HEK293T (cell line): Measurements from ENCODE around the gene GULP1.
"Not testable (repeated sequence)": the region's sequence is repeated elsewhere in the genome, so short reads cannot be mapped to it uniquely, and the experiment has no call there.

Experiments
- CTCF ChIA-PET: fragments of 350-600 bp; formaldehyde crosslinking; extraction: SDS; loops from one replicate; lab custom pipeline; 2021; ENCODE audit warnings: antibody characterized with exemption, inconsistent platforms; lab: Yijun Ruan, JAX
- POLR2A ChIA-PET: fragments of 350-600 bp; formaldehyde crosslinking; extraction: SDS; loops from one replicate; lab custom pipeline; 2020; ENCODE audit warnings: antibody characterized with exemption, inconsistent platforms; lab: Yijun Ruan, JAX
- DNase-seq: peaks from one replicate; pipeline ENCODE4 v3.0.0; 2012; ENCODE audit warnings: mixed read lengths; ENCODE audit errors: extremely low spot score
- ARNT ChIP-seq: fragments of 450-650 bp; IDR thresholded peaks from 2 replicates; pipeline ENCODE4 v1.6.1; 2017; ENCODE audit warnings: mild to moderate bottlenecking
- BHLHE40 ChIP-seq: fragments of 450-650 bp; IDR thresholded peaks from 2 replicates; pipeline ENCODE4 v1.6.1; 2016; ENCODE audit warnings: mild to moderate bottlenecking, moderate library complexity, borderline replicate concordance
- CTBP1 ChIP-seq: fragments of 450-650 bp; IDR thresholded peaks from 2 replicates; pipeline ENCODE4 v1.6.1; 2016; ENCODE audit warnings: borderline replicate concordance
- ELF4 ChIP-seq: fragments of 450-650 bp; IDR thresholded peaks from 2 replicates; pipeline ENCODE4 v1.6.1; 2017; ENCODE audit warnings: antibody characterized with exemption
- FOXA1 ChIP-seq: fragments of 450-650 bp; IDR thresholded peaks from 2 replicates; pipeline ENCODE4 v1.6.1; 2016; ENCODE audit warnings: mild to moderate bottlenecking
- FOXK2 ChIP-seq: fragments of 450-650 bp; IDR thresholded peaks from 2 replicates; pipeline ENCODE4 v1.6.1; 2016; ENCODE audit warnings: mild to moderate bottlenecking
- FOXM1 ChIP-seq: fragments of 450-650 bp; IDR thresholded peaks from 2 replicates; pipeline ENCODE4 v1.6.1; 2017; ENCODE audit warnings: mild to moderate bottlenecking, borderline replicate concordance
- HDGF ChIP-seq: fragments of 450-650 bp; IDR thresholded peaks from 2 replicates; pipeline ENCODE4 v1.6.1; 2017; ENCODE audit warnings: antibody characterized with exemption, borderline replicate concordance
- L3MBTL2 ChIP-seq: fragments of 450-650 bp; conservative IDR thresholded peaks from 2 replicates; pipeline ENCODE4 v1.6.1; 2016; ENCODE audit warnings: mild to moderate bottlenecking
- LEF1 ChIP-seq: fragments of 450-650 bp; IDR thresholded peaks from 2 replicates; pipeline ENCODE4 v1.6.1; 2017; ENCODE audit warnings: mild to moderate bottlenecking, borderline replicate concordance
- NFRKB ChIP-seq: fragments of 450-650 bp; IDR thresholded peaks from 2 replicates; pipeline ENCODE4 v1.6.1; 2016; ENCODE audit warnings: mild to moderate bottlenecking, moderate library complexity
- SP1 ChIP-seq: fragments of 450-650 bp; IDR thresholded peaks from 2 replicates; pipeline ENCODE4 v1.6.1; 2017
- SUZ12 ChIP-seq: fragments of 450-650 bp; IDR thresholded peaks from 2 replicates; pipeline ENCODE4 v1.6.1; 2016; ENCODE audit warnings: mild to moderate bottlenecking
- TARDBP ChIP-seq: fragments of 450-650 bp; IDR thresholded peaks from 2 replicates; pipeline ENCODE4 v1.6.1; 2016
- ZNF384 ChIP-seq: fragments of 450-650 bp; IDR thresholded peaks from 2 replicates; pipeline ENCODE4 v1.6.1; 2016
- TF ChIP-seq, protein P1 (sequence below): fragments of 450-650 bp; IDR thresholded peaks from 2 replicates; pipeline ENCODE4 v1.6.1; 2016

GULP1 gene

DNA sequence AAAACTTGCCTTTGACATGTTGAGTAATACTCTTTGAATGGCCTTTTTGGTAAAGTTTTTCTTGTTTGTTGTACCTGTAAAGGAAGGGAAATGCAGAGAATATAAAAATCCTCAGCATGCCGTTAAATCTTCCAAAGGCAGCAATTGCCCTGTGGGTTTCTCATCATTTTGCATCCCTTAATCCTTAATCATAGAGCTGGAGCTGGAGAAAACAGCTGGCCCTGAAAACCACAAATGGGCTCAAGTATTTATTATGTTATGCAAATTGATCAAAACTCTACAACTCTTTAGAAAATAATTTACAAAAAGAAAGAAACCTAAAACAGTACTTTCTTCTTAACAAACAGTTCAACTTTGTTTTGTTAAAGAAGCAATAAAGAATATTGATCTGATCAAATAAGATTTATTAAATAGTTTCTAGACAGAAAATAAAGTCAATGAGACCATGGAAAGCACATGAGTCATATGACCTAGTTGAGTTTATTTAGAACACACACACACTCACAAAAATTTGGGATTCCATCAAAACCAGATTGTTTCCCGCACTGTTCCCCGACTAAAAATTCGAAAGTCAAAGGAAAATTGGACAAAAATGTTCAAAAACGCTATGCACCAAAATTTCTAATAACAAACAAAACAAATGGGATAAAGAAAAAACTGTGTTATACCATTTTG lies 309.0 kb downstream of the GULP1 start:
- no peak for TF ChIP-seq FOXM1
- no peak for TF ChIP-seq ZNF384
- TF ChIP-seq FOXK2 = no peak
- TF ChIP-seq LEF1 = no peak
- no peak for TF ChIP-seq HDGF
- no peak for TF ChIP-seq TARDBP
- no peak for TF ChIP-seq CTBP1
- no peak for TF ChIP-seq FOXA1
- no peak for TF ChIP-seq ARNT
- TF ChIP-seq, protein P1, sequence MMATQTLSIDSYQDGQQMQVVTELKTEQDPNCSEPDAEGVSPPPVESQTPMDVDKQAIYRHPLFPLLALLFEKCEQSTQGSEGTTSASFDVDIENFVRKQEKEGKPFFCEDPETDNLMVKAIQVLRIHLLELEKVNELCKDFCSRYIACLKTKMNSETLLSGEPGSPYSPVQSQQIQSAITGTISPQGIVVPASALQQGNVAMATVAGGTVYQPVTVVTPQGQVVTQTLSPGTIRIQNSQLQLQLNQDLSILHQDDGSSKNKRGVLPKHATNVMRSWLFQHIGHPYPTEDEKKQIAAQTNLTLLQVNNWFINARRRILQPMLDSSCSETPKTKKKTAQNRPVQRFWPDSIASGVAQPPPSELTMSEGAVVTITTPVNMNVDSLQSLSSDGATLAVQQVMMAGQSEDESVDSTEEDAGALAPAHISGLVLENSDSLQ = no peak
- TF ChIP-seq L3MBTL2 = no peak
- TF ChIP-seq NFRKB = no peak
- TF ChIP-seq ELF4 = no peak
- no peak for TF ChIP-seq BHLHE40
- TF ChIP-seq SP1 = no peak
- no peak for TF ChIP-seq SUZ12
- POLR2A ChIA-PET = no interaction called here
- no peak for DNase-seq
- CTCF ChIA-PET = no interaction called here

DNA sequence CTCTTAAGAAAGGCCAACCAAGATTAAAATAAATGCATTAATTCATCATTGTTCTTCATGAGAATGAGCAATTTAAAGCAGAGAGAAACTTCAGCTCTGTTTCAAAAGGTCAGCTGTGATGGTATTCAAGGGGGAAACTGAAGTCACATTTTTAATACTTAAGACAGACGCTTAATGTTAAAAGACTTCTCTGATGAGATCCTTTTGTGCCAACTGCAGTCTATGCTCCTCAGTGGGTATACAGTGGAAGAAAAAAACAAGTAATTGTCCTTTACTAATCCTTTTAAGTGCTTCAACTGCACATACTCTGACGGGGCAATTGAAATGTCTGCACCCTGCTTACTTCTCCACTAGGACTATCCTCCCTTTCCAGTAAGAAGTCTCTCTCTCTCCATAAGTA lies 309.7 kb downstream of the GULP1 start:
- DNase-seq = no peak
- ChIA-PET POLR2A (no interaction called here), CTCF (no interaction called here)
- TF ChIP-seq BHLHE40 (no peak), ZNF384 (no peak), FOXM1 (no peak), CTBP1 (no peak), TARDBP (no peak), LEF1 (no peak), FOXA1 (no peak), L3MBTL2 (no peak)
- TF ChIP-seq, protein P1 = no peak

DNA sequence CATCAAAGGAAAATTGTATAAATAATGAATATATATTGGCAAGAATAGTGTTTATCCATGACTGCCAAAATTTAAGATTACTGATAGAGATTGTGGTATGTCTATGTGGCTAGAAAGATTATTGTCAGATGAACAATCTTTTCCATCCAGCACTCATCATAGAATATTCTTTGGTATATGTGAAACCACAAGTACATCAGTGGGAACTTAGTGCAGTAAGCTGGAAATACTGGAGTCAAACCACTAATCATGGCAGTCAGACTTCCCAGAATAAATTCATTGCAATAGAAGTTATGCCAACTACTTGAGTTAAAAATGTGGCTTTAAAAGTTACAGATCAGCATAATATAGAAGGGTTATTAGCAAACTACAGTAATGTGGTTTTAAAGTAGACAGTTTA lies 310.3 kb downstream of the GULP1 start:
- CTCF ChIA-PET = no interaction called here

DNA sequence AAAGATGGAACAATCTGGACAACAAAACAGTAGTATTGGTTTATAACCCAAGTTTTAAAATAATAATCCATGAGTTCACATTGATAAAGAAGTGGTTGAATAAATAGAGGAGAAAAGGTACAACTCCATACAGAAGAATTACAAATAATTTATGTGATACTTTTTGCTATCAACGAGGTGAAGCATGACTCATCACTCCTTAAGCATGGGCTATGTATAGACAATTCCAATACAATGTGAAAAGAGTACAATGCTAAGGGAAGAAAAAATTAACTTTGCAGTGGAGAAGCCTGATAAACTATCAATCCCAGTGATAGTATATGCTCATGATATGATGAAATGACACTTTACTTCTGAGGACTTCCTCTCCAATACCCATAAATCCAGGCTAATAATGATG lies 312.9 kb downstream of the GULP1 start:
- TF ChIP-seq LEF1 (no peak), ARNT (no peak), FOXA1 (no peak), HDGF (no peak), FOXK2 (no peak), ZNF384 (no peak), BHLHE40 (no peak), CTBP1 (no peak), FOXM1 (no peak), NFRKB (no peak), SP1 (no peak), L3MBTL2 (no peak), TARDBP (no peak)
- TF ChIP-seq, protein P1 = no peak
- POLR2A ChIA-PET = no interaction called here
- CTCF ChIA-PET = no interaction called here

More for the DNA sequence above, 310.3 kb downstream of the GULP1 start:
- no peak for DNase-seq
- POLR2A ChIA-PET = no interaction called here
- no peak for TF ChIP-seq CTBP1
- TF ChIP-seq ARNT = no peak
- TF ChIP-seq SP1 = no peak
- TF ChIP-seq NFRKB = no peak
- TF ChIP-seq SUZ12 = no peak
- TF ChIP-seq L3MBTL2 = no peak
- TF ChIP-seq FOXA1 = no peak

DNA sequence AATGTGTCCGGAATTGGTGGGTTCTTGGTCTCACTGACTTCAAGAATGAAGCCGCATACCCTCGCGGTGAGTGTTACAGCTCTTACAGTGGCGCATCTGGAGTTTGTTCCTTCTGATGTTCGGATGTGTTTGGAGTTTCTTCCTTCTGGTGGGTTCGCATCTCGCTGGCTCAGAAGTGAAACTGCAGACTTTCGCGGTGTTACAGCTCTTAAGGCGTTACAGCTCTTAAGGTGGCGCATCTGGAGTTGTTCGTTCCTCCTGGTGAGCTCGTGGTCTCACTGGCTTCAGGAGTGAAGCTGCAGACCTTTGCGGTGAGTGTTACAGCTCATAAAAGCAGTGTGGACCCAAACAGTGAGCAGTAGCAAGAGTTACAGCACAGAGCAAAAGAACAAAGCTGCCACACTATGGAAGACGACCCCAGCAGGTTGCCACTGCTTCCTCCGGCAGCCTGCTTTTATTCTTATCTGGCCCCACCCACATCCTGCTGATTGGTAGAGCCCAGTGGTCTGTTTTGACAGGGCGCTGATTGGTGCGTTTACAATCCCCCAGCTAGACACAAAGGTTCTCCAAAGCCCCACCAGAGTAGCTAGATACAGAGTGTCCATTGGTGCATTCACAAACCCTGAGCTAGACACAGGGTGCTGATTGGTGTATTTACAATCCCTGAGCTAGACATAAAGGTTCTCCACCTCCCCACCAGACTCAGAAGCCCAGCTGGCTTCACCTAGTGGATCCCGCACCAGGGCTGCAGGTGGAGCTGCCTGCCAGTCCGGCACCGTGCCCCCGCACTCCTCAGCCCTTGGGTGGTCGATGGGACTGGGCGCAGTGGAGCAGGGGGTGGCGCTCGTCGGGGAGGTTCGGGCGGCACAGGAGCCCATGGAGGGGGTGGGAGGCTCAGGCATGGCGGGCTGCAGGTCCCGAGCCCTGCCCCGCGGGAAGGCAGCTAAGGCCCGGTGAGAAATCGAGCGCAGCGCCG lies 314.2 kb downstream of the GULP1 start:
- CTCF ChIA-PET, POLR2A ChIA-PET, DNase-seq: not testable (repeated sequence)

More for the DNA sequence above, 312.9 kb downstream of the GULP1 start:
- no peak for DNase-seq

DNA sequence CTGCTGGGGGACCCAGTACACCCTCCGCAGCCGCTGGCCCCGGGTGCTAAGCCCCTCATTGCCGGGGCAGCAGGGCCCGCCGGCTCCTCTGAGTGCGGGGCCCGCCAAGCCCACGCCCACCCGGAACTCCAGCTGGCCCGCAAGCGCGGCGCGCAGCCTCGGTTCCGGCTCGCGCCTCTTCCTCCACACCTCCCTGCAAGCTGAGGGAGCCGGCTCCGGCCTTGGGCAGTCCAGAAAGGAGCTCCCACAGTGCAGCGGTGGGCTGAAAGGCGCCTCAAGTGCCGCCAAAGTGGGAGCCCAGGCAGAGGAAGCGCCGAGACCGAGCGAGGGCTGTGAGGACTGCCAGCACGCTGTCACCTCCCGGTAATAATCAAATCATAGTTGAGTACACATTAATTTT lies 314.9 kb downstream of the GULP1 start:
- POLR2A ChIA-PET, CTCF ChIA-PET, DNase-seq: not testable (repeated sequence)
